GM23338 (cell line): ENCODE measurements around the gene NIN.

ENCODE experiments used
- EZH2 ChIP-seq: fragments of 200-600 bp; sonication (generic); IDR thresholded peaks from one replicate; pipeline ENCODE4 v1.8.0; 2017; ENCODE audit warnings: antibody characterized with exemption, mild to moderate bottlenecking, low read depth; ENCODE audit not compliant: unreplicated experiment
- TF ChIP-seq, protein P1 (sequence below), 2 experiments: fragments of 200-600 bp in 1 of 2; sonication (generic) in 1 of 2; conservative IDR thresholded peaks; 2 replicates each; pipeline versions ENCODE4 v1.5.1 to v1.6.1; 2016 to 2017; ENCODE audit warnings: antibody characterized with exemption in 2 of 2, low read depth in 2 of 2, mild to moderate bottlenecking in 2 of 2, moderate library complexity in 1 of 2

DNA sequence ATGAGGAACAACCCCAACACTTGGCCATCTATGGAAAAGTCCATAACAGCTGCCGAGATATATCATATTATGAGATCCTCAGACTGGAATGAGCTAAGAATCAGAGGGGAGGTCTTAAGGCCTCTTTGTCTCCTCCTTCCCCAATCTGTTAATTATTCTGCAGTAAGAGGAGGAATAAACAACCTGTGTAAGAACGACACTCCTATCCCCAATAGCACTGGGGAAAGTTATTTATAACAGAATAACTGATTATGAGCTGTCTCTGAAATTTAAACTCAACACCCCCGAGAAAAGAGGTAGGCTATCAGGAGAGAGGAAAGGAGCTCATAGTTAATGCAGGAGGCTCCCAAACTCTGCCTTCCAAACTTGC is 68.0 kb downstream of the NIN start:
- no peak for TF ChIP-seq EZH2
- TF ChIP-seq, protein P1, sequence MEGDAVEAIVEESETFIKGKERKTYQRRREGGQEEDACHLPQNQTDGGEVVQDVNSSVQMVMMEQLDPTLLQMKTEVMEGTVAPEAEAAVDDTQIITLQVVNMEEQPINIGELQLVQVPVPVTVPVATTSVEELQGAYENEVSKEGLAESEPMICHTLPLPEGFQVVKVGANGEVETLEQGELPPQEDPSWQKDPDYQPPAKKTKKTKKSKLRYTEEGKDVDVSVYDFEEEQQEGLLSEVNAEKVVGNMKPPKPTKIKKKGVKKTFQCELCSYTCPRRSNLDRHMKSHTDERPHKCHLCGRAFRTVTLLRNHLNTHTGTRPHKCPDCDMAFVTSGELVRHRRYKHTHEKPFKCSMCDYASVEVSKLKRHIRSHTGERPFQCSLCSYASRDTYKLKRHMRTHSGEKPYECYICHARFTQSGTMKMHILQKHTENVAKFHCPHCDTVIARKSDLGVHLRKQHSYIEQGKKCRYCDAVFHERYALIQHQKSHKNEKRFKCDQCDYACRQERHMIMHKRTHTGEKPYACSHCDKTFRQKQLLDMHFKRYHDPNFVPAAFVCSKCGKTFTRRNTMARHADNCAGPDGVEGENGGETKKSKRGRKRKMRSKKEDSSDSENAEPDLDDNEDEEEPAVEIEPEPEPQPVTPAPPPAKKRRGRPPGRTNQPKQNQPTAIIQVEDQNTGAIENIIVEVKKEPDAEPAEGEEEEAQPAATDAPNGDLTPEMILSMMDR (conservative IDR thresholded peaks at IDR 0.05; ENCODE audit: low read depth in 2 of 2): no peak
